ENCODE measurements around the gene ASH1L.
"Not testable (repeated sequence)": the region's sequence is repeated elsewhere in the genome, so short reads cannot be mapped to it uniquely, and the experiment has no call there.

ASH1L gene

GRCh38 chr1:155301342-155301841, 261.2 kb downstream of the ASH1L start, which contains the start of gene PKLR:
TSS of gene PKLR (minus strand) at chr1:155301438. CDS start at chr1:155301395, 43 bp downstream.
- DNase-seq = no peak

DNA sequence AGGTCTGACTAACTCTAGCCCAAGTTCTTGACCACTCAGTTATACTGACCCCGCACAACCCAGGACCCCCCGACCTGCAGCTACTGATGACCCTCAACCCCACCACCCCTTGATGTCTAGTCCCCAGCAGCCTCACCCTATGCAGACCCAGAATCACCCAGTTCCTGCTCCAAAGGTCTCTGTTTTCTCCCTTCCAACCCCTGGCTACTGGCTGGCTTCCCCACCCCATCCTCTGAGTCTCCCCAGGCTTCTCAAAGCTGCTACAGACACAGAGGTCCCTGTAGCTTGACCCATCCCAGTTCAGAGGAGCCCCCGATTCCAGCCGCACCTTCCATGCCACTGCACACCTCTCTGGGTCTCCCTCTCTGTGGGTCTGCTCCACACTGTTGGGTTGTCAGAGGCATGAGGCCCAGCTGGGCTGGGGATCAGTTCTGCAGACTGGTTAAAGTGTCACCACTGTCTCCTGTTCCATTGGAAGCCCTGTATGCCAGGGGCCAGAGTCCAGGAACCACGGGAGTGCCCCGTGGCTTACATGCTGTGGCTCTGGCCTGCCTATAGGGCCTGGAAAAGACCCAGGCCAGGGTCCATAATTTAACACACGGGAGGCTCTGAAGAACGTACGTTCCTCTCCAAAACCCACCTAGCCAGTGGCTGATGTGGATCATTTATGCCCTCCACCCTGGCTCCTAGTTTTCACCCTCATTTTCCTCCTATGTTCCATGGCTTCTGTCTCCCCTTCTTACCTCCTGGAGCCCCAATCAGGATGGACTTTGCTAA, 261.9 kb downstream of the ASH1L start:
- no peak for DNase-seq

DNA sequence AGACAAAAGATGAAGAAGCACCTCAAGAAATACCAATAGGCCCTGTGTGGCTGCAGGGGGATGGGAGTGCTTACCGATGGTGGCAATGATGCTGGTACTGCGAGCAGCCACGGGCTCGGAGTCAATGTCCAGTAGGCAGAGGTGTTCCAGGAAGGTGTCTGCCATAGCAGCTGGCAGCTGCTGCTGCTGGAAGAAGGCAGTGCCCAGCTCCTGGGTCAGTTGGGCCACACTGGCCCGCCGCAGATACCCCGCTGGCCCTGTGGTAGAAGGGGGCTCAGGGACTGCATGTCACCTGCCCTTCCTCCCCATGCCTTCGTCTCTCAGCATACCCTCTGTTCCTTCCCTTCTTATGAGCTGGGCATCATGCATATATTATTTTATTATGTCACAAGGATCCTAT, 262.6 kb downstream of the ASH1L start:
- DNase-seq = no peak

DNA sequence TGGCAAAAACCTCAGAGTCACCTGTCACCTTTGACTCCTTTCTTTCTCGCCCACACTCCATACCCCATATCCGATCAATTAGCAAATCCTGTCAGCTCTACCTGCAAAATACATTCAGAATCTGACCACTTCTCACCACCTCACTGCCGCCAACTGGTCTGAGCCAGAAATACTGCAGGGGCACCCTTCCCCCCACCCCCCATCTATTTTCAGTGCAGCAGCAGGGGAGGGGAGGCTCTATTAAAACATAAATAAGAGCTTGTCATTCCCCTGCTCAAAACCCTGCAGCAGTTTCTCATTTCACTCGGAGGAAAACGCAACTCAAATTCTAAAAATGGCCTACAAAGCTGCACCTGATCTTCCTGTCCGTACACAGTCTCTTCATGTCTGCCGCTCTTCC, 265.2 kb downstream of the ASH1L start:
- DNase-seq = no peak

DNA sequence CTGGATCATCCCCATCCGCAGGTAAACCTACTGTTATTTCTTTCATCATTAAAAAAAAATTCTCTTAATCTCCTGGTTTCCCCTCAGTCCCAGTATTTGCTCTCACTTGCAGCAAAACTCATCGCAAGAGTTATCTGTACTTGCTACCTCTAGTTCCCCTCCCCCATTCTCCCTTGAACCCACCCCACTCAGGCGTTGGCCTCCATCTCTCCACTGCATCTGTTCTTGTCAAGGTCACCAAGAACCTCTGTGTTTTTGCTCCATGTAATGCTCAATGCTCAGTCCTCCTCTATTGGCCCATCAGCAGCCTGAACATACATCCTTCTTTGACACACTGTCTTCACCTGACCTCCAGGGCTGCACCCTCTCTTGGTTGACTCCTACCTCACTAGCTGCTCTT, 265.9 kb downstream of the ASH1L start:
- no peak for DNase-seq

GRCh38 chr1:155295942-155296267, 266.7 kb downstream of the ASH1L start:
- no peak for DNase-seq

GRCh38 chr1:155295183-155295941, 267.2 kb downstream of the ASH1L start:
- no peak for DNase-seq

DNA sequence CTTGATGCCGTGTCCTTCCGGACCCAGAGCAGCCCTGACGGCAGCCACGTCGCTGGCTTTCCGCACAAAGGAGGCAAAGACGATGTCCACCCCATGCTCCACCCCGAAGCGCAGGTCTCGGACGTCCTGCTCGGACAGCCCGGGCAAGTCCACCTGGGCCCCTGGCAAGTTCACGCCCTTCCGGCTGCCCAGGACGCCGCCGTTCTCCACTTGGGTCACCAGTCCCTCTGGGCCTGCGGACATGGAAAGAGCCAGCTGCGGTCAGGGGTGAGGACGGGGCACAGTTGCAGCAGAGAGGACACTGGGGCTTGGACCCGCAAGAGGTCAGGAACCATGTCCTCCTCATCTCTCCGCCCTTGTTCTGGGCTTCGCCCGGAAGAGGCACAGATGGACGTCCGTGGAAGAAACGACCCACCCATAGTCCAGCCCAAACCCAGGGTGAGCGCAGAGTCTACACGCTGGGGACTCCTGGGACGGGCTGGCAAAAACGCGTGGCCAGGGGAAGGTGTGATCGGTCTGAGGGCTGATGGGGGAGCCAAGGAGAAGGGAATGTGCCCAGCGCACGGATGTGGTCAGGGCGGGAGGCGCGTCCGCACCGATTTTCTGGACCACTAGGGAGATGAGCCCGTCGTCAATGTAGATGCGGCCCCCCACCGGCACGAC, 268.0 kb downstream of the ASH1L start:
- DNase-seq = no peak

- no peak for DNase-seq
Measured at GRCh38 chr1:155293086-155293749, 269.4 kb downstream of the ASH1L start.

DNA sequence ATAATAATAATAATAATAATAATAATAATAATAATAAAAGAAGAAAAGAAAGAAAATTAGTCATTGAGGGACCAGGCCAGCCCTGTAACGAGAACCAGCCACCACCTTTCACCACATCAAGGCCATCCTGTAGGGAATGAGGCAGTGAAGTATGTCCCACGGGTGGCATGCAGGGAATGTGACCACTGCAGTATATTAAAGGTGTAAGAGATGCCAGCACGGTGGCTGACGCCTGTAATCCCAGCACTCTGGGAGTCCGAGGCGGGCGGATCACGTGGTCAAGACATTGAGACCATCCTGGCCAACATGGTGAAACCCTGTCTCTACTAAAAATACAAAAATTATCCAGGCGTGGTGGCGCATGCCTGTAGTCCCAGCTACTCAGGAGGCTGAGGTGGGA, 271.6 kb downstream of the ASH1L start:
- not testable (repeated sequence) for DNase-seq

GRCh38 chr1:155287987-155288543, 274.5 kb downstream of the ASH1L start:
- DNase-seq = no peak

DNA sequence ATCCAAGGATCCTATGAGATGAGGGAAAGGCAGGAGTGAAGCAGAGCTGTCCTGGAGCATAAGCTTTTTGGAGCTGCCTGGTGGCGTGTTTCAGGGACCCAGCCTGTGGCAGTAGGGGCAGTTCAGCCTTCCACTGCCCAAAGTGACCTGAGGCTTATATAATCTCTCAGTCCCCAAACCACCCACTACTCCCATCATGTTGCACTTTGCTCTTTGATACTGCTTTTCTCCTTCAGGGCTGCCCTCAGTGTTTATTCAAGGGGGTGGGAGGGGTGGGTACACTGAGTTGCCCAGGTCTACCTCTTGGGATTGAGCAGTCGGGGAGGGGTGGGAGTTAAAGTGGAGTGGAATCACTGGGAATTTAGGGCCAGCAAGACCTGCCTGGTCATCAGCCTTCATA, 276.1 kb downstream of the ASH1L start:
- no peak for DNase-seq

GRCh38 chr1:155285631-155286044, 277.0 kb downstream of the ASH1L start:
- DNase-seq = no peak
